Stimulated activated naive CD8-positive, alpha-beta T cell treated with anti-CD3 and anti-CD28 coated beads, Interleukin-15, amount 100 ng/mL, for 72 hours (primary cell): Measurements from ENCODE around the gene CLCNKB.
"Not testable (repeated sequence)": the region's sequence is repeated elsewhere in the genome, so short reads cannot be mapped to it uniquely, and the experiment has no call there.

Experiments
- ATAC-seq: fragments of 150-1000 bp; cut with Tn5 transposase; 2 replicates; pipeline ENCODE4 v1.10.0; 2021; ENCODE audit warnings: mild to moderate bottlenecking, moderate library complexity
- DNase-seq, 2 donors: peaks; one replicate each; pipeline ENCODE4 v3.0.0; 2021 to 2022
- H3K27ac Mint-ChIP-seq, 2 donors: one replicate each; pipeline ENCODE4 v1.8.0; 2022; ENCODE audit warnings: mild to moderate bottlenecking in 2 of 2, mixed read lengths in 2 of 2, moderate library complexity in 2 of 2
- H3K27me3 Mint-ChIP-seq: one replicate; pipeline ENCODE4 v1.8.0; 2022; ENCODE audit warnings: mixed read lengths
- H3K4me1 Mint-ChIP-seq: one replicate; pipeline ENCODE4 v1.8.0; 2022; ENCODE audit warnings: mild to moderate bottlenecking, mixed read lengths
- H3K4me3 Mint-ChIP-seq, 2 donors: one replicate each; pipeline ENCODE4 v1.8.0; 2022; ENCODE audit warnings: mild to moderate bottlenecking in 2 of 2, mixed read lengths in 2 of 2, moderate library complexity in 1 of 2
- H3K9me3 Mint-ChIP-seq, 2 donors: one replicate each; pipeline ENCODE4 v1.8.0; 2022; ENCODE audit warnings: mixed read lengths in 2 of 2

The CLCNKB gene

DNA sequence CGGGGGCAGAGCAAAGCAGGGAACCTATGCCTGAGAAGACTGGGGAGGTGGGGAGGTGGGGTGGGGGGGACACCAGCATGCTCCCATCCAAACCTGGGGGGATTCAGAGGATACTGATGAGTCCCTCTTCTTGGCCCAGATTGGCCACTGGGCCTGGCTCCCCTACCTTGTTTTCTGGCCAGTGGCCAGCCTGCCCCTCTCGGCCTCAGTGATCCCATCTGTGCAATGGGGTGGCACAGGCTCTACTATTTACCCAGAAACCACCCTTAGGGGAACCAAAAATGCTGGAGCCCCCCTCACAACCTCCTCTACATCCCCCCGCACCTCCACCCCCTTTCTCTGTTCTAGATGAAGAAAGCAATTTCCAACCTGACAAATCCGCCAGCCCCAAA is 12.9 kb downstream of the CLCNKB start:
- ATAC-seq, H3K27ac Mint-ChIP-seq, H3K4me1 Mint-ChIP-seq, H3K4me3 Mint-ChIP-seq, DNase-seq, H3K9me3 Mint-ChIP-seq: not testable (repeated sequence)
- H3K27me3 Mint-ChIP-seq: peaks cover 16% of the 10 kb centered on the region

DNA sequence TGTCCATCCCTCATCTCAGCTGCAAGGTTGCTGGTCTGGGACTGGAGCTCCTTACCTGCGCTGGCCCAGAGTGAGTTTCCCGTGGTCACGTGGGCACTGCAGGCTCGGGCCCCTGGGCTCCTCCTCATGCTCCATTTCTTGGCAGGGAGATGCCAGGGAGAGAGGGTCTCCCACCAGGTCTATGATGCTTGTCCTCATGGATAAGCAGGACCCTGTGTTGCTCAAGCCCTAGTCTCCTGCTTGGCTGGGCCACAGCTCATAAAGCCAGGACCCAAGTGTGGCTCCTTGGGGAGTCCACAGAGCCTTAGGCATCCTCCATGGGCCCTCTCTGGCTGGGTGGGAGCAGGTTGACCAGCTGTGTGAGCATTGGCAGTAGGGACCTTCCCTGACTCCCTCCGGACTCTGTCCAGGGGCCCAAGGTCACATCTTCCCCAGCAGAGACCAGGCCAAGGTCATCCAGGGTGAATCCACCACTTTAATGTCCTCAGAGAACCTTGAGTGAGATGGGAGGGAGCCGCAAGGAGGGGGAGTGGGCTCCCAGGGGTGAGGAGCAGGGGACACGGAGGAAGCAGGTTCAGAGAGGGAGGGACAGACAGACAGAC is 13.8 kb downstream of the CLCNKB start:
- not testable (repeated sequence) for H3K4me1 Mint-ChIP-seq, H3K4me3 Mint-ChIP-seq, ATAC-seq, H3K9me3 Mint-ChIP-seq, DNase-seq, H3K27me3 Mint-ChIP-seq
- H3K27ac Mint-ChIP-seq: peak overlapping the region in 1 of 2 donors; percentile 57

DNA sequence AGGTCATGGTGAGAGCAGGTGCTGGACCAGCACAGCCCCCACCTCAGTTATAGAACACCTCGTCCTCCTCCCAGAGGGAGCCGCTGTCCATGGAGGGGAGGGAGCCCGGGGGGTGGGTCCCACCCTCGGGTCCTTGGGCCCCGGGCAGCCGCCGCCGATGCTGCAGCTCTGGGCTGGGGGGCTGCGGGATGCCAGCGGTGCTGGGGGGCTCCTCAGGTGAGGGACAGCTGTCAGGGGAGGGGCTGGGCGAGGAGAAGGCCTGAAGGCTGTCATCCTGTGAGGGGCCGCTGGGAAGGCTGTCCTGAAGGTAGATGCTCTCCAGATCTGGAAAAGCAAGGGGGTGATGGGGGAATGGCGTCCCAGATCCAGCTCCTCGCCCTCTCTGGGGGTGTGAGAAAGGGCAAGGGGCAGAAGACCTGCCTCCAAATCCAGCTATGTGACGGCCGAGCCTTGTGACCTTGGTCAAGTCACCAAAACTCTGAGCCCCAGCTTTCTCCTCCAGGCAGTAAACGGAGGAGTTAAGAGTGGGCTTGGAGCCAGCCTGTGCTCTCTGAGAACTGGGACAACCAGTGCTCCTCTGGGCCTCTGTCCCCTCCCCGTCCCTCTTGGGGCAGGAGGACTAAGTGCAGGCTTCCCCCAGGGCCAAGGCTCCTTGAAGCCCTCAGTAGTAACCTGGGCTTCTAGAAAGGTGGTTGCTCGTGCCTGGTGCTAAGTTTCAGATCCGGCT is 15.0 kb downstream of the CLCNKB start:
- ATAC-seq: peak; percentile 16
- H3K27me3 Mint-ChIP-seq, H3K4me3 Mint-ChIP-seq, DNase-seq, H3K27ac Mint-ChIP-seq, H3K9me3 Mint-ChIP-seq, H3K4me1 Mint-ChIP-seq: not testable (repeated sequence)

DNA sequence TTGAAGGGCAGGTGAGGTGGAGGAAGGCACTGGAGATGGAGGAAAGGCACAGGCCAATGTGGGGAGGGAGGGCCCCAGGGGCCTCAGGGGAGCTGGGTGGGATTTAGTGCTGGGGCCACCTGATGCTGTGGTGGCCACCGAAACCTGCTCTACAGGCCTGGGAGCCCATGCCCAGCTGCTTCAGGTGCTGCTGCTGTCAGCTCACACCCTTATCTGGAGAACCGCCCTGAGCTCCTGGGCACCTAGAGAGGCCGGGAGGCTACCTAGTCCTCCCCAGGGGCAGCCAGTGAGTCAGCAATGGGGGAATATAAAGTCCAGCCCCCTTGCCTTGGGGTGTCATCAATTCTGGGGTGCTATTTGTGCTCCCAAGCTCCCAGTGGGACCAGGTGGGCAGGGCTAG is 17.7 kb downstream of the CLCNKB start:
- H3K4me3 Mint-ChIP-seq: no peak overlapping the region
- no peak for DNase-seq
- no peak for ATAC-seq
- H3K27ac Mint-ChIP-seq: no peak overlapping the region
- H3K4me1 Mint-ChIP-seq: peaks cover 20% of the 10 kb centered on the region
- peaks cover 29% of the 10 kb centered on the region for H3K27me3 Mint-ChIP-seq
- no peaks in the 10 kb centered on the region for H3K9me3 Mint-ChIP-seq

DNA sequence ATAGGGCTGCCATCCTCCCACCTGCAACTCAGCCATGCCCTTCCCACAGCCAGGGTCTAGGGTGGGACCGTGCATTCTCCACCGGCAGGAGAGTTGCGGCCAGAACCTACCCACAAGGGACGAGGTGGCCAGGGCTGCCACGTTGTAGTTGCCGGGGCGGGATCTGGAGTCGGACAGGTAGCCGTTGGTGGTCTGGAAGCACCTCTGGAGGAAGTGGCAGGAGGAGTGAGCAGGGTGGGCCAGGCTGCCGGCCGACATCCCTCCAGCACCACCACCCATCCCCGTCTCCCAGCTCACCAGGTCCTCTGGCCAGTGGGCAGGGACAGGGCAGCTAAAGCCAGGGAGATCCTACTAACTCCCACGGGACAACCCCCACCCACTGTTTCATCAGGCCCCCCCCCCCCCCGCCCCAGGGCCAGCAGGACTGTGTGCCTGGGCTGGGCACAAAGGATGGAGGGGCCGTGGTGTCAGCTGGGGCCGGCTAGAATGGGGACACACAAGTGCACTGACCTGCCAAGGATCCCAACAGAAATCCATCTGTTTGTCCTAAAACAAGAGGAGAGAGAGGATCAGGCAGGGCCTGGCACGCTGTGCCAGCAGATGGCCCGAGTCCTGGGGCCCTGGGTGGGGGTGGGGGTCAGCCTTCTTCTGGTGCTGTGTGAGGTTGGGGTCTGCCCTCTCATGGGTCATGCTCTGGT is 18.6 kb downstream of the CLCNKB start:
- peaks cover 18% of the 10 kb centered on the region for H3K4me1 Mint-ChIP-seq
- not testable (repeated sequence) for H3K4me3 Mint-ChIP-seq, H3K27ac Mint-ChIP-seq, DNase-seq, ATAC-seq, H3K9me3 Mint-ChIP-seq
- peaks cover 29% of the 10 kb centered on the region for H3K27me3 Mint-ChIP-seq

DNA sequence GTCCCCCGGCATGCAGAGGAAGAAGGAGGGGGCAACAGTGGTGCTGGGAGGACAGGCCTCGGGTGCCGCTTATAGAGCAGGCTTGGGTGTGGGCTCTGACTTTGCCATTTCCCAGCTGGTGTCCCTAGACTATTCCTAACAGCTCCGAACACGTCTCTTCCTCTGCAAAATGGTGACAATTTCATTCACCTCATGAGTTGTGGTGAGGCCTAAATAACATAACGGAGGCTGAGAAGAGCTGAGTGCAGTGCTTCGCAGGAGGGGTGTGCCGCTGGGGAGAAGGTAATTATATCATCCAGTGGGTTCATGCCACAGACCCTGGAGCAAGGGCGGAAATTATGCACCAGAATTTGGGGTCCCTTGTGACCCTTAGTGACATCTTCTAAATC is 19.1 kb downstream of the CLCNKB start:
- peaks cover 27% of the 10 kb centered on the region for H3K27me3 Mint-ChIP-seq
- not testable (repeated sequence) for DNase-seq, H3K4me3 Mint-ChIP-seq, H3K27ac Mint-ChIP-seq, H3K9me3 Mint-ChIP-seq
- peak; percentile 29 for ATAC-seq
- peaks cover 18% of the 10 kb centered on the region for H3K4me1 Mint-ChIP-seq

DNA sequence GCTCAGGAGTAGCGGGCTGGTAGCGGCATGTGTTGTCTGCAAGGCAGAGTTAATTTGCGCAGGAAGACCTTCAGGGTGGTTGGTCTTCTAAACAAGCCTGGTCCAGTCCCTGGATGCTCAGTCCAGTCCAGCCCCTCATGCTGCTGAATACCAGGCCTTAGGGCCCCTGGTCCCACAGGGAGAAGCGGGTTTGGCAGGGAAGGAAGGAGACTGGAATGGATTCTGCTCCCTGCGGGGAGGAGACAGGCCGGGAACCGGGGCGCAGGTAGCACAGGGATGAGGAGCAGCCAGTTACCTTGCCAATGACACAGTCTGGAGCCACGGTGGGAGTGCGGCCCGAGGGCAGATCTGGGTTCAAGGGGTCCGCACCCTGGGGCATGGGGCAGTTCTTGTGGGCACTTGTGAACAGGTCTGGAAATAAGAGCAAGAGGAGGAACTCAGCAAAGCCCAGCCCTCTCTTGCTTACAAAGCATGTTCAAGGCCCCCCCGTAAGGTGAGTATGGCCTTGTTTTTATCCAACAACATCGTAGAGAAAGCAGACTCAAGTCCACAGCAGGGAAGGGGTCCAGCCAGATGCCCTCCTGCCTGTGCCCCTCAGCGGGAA is 19.7 kb downstream of the CLCNKB start:
- H3K27me3 Mint-ChIP-seq: peaks cover 29% of the 10 kb centered on the region
- H3K4me3 Mint-ChIP-seq: no peak overlapping the region
- no peak for DNase-seq
- H3K4me1 Mint-ChIP-seq: peaks cover 18% of the 10 kb centered on the region
- no peak for ATAC-seq
- H3K9me3 Mint-ChIP-seq: no peaks in the 10 kb centered on the region
- H3K27ac Mint-ChIP-seq: no peak overlapping the region

DNA sequence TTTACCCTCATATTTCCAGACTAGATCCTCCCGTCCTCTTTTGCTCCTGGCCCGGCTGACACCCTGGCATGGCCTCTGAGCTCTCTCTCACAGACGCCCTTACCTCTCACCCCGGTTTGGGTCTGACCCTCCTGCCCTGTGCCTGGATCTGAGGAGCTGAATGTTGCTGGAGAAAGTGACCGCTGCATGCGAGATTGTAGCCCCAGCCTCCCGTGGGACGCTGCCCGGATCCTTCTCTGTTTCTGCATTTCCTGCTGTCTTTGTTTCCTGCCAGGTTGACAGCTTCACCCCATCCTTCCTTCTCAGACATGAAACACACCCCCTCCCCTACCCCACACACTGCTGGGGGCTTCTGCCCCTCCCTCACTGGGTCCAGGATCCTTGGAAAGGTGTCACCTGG is 20.3 kb downstream of the CLCNKB start:
- ATAC-seq: no peak
- no peak overlapping the region for H3K27ac Mint-ChIP-seq
- H3K4me1 Mint-ChIP-seq: peaks cover 18% of the 10 kb centered on the region

DNA sequence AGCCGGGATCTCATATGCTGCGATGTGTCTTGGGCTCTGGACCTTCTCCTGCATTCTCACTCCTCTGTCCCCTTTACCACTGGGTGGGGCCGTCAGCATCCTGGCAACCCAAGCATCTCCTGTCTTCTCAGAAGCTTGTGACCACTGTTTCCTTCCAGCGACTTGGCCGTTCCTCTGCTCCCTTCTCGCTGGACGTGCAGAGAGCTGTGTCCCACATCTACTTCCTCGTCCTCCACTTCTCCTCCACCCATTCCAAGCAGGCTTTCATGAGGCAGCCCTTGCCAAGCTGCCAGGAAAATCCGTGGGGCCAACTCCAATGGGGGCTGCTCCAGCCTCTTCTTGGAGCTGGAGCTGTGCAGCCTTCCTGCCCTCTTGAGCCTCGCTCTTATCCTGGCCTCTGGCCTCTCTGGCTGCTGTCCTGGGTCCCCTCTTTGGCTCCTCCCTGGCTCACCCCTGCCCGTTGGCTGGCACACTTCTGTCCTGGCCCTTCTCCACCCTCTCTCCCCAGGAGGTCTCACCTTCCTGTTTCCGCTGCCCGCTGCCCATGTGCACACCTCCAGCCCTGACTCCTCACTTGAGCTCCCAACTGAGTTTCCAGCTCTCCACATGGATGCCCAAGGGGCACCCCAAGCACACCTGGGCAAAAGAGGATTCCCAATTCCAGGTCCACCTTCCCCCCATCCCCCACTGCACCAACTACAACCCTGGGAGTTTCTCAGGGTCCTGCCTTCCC is 21.1 kb downstream of the CLCNKB start:
- Mint-ChIP-seq H3K9me3 (no peaks in the 10 kb centered on the region), H3K4me3 (no peak overlapping the region), H3K27ac (peak overlapping the region in 1 of 2 donors; percentile 57), H3K4me1 (peaks cover 18% of the 10 kb centered on the region), H3K27me3 (peaks cover 43% of the 10 kb centered on the region)
- DNase-seq (no peak), ATAC-seq (no peak)

More for the DNA sequence above, 20.3 kb downstream of the CLCNKB start:
- no peak overlapping the region for H3K4me3 Mint-ChIP-seq
- H3K9me3 Mint-ChIP-seq: no peaks in the 10 kb centered on the region
- H3K27me3 Mint-ChIP-seq: peaks cover 35% of the 10 kb centered on the region
- DNase-seq: no peak

DNA sequence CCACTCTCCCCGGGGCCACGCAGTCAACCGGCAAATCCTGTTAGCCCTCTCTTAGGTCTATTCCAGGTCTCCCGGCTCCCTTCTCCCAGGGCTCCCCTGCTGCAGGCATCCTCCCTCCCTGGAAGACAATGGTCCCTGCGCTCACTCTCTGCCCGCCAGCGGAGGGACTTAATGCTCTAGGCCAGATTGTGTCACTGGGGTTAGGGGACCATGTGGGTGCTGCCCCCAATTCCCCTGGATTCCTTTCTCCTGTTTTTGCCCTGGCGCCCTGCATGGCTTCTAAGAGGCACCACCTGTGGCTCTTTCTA is 21.6 kb downstream of the CLCNKB start:
- Mint-ChIP-seq H3K4me1 (peaks cover 23% of the 10 kb centered on the region), H3K9me3 (no peaks in the 10 kb centered on the region), H3K27ac (no peak overlapping the region), H3K4me3 (no peak overlapping the region), H3K27me3 (peaks cover 48% of the 10 kb centered on the region)
- ATAC-seq: no peak
- no peak for DNase-seq

DNA sequence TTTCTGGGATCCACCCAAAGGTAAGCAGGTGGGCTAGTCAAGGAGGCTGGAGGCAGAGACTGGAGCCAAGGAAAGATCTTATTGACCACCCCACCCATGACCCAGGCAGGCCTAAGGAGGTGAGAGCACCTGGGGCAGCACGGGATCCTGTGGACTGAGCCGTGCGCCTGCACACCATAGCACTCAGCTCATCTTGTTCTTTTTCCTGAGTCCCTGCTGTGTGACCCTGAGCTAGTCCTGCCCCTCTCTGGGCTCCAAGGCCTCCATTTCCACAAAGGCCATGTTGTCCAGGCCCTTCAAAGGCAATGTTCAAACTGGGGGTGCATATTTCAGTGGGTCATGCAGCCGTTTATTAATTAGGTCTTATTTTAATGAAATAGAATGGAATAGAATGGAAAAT is 22.7 kb downstream of the CLCNKB start:
- H3K27ac Mint-ChIP-seq: no peak overlapping the region
- ATAC-seq (no peak), DNase-seq (no peak)
- H3K4me1 Mint-ChIP-seq: peaks cover 31% of the 10 kb centered on the region
- no peaks in the 10 kb centered on the region for H3K9me3 Mint-ChIP-seq
- peaks cover 53% of the 10 kb centered on the region for H3K27me3 Mint-ChIP-seq
- H3K4me3 Mint-ChIP-seq: no peak overlapping the region

DNA sequence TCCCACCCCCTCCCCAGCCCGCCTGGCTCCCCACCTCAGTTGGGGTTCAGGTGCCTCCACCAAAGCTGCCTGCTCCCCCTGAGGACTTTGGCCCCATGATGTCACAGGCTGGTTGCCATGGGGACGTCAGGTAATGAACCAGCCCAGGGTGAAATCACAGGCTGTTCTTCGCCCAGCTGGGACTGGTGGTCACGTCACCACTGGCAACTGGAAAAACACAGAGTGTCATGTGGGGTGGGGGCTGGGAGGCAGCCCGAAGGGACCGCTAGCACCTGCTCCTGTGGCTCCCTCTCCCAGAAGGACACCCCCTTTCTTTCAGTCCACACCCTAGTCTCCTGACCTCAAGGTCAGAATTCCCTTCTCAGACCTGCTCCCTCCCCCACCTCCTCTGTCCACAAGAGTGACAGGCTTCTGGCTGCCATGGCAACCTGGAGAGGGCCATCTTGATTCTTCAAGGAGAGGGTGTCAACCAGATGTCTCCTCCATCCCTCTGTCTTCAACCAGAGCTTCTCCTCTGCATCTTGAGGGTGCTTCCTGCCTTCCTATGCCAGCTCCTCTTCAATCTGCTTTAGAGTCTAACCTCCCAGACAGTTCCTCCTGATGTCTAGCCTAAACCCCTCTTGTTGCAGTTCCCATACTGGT is 23.7 kb downstream of the CLCNKB start:
- Mint-ChIP-seq H3K4me1 (peaks cover 31% of the 10 kb centered on the region), H3K27ac (peak overlapping the region in 1 of 2 donors; percentile 65), H3K4me3 (no peak overlapping the region), H3K9me3 (no peaks in the 10 kb centered on the region), H3K27me3 (peaks cover 63% of the 10 kb centered on the region)
- DNase-seq (no peak), ATAC-seq (no peak)

DNA sequence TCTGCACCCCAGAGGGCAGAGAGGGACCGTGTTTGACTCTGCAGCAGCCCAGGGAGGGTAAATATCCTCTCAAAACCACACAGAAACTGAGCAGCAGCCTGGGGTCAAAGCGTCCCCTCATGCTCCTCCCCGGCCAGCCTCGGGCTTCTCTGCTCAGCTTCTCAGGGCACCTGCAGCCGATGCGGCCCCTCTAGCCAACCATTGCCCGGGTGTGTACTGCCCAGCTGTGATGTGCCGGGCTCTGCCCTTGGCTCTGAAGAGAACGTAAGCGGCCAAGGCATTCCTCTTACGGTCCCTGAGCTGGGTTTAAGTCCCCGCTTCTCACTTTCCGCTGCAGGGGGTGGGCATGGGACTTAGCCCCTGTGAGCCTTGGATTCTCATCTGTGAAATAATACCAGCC is 24.4 kb downstream of the CLCNKB start:
- no peak for ATAC-seq
- peaks cover 70% of the 10 kb centered on the region for H3K27me3 Mint-ChIP-seq
- H3K4me3 Mint-ChIP-seq: no peak overlapping the region
- H3K27ac Mint-ChIP-seq: peak overlapping the region in 1 of 2 donors; percentile 42
- DNase-seq: no peak
- H3K4me1 Mint-ChIP-seq: peaks cover 31% of the 10 kb centered on the region
- H3K9me3 Mint-ChIP-seq: no peaks in the 10 kb centered on the region

DNA sequence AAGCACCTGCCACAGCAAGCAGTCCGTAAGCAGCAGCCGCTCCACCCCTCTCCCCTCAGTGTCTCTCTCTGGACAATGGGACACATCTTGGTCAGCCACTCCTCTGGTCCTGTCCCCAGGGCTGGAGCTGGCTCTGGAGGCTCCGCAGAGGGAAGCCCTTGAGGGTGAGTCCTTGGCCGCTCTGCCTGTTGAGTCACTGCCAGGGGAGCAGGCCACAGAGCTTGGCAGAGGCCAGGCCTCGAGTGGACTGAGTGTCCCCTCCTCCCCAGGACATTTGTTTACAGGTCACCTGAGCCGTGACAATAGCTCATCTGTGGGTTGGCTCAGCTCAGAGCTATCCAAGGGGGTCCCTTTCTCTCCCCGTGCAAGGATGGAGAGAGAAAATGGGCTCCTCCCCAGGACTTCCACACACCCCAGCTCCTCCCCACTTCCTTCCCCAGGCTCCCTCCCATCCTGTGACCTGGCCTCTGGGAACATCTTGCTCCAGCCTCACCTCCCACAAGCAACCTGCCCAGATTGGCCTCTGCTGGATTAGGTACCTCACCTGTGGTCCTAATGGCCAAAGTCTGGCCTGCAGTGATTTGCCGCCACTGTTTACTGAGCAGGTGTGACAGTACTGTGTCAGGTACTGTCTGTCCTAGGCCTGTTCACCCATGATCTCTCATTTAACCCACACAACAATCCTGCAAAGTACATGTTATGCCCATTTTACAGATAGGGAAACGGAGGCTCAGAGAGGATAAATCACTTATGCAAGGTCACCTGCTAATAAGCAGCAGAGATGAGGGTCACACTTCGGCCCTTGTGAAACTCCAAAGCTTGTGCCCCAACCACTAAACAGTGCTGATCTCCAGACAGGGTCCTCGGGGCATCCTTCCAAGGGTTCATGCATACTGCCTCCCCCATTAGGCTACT is 25.0 kb downstream of the CLCNKB start:
- Mint-ChIP-seq H3K9me3 (no peaks in the 10 kb centered on the region), H3K27ac (peak overlapping the region in 1 of 2 donors; percentile 42), H3K4me1 (peaks cover 32% of the 10 kb centered on the region), H3K4me3 (no peak overlapping the region), H3K27me3 (peaks cover 73% of the 10 kb centered on the region)
- ATAC-seq (no peak), DNase-seq (no peak)
